ENCODE results near the gene CAMTA1.

The CAMTA1 gene

GRCh38 chr1:7281821-7282220 lies 496.6 kb downstream of the CAMTA1 start:
- DNase-seq (ENCODE audit: low read depth), result no peak
- no peak overlapping the region for H3K4me3 ChIP-seq (ENCODE audit: low read depth, low read length)
- no peak for TF ChIP-seq CTCF (IDR thresholded peaks at IDR 0.05; ENCODE audit: insufficient read depth, low read depth, low read length, missing control alignments)

- no peak for TF ChIP-seq CTCF (IDR thresholded peaks at IDR 0.05; ENCODE audit: insufficient read depth, low read depth, low read length, missing control alignments)
- no peak overlapping the region for H3K4me3 ChIP-seq (ENCODE audit: low read depth, low read length)
- DNase-seq (ENCODE audit: low read depth), result no peak
These were observed 499.7 kb downstream of the CAMTA1 start for GRCh38 chr1:7284839-7285435.

GRCh38 chr1:7285856-7286454 lies 500.7 kb downstream of the CAMTA1 start:
- H3K4me3 ChIP-seq (ENCODE audit: low read depth, low read length), result no peak overlapping the region
- no peak for TF ChIP-seq CTCF (IDR thresholded peaks at IDR 0.05; ENCODE audit: insufficient read depth, low read depth, low read length, missing control alignments)
- no peak for DNase-seq (ENCODE audit: low read depth)

GRCh38 chr1:7287013-7287412 lies 501.8 kb downstream of the CAMTA1 start:
- TF ChIP-seq CTCF (IDR thresholded peaks at IDR 0.05; ENCODE audit: insufficient read depth, low read depth, low read length, missing control alignments), result no peak
- no peak for DNase-seq (ENCODE audit: low read depth)

GRCh38 chr1:7288992-7289391 lies 503.7 kb downstream of the CAMTA1 start:
- no peak overlapping the region for H3K4me3 ChIP-seq (ENCODE audit: low read depth, low read length)
- no peak for TF ChIP-seq CTCF (IDR thresholded peaks at IDR 0.05; ENCODE audit: insufficient read depth, low read depth, low read length, missing control alignments)
- DNase-seq (ENCODE audit: low read depth), result no peak

More at GRCh38 chr1:7287013-7287412, 501.8 kb downstream of the CAMTA1 start:
- no peak overlapping the region for H3K4me3 ChIP-seq (ENCODE audit: low read depth, low read length)

GRCh38 chr1:7289694-7290093 lies 504.4 kb downstream of the CAMTA1 start:
- DNase-seq (ENCODE audit: low read depth), result no peak
- TF ChIP-seq CTCF (IDR thresholded peaks at IDR 0.05; ENCODE audit: insufficient read depth, low read depth, low read length, missing control alignments), result no peak
- H3K4me3 ChIP-seq (ENCODE audit: low read depth, low read length), result no peak overlapping the region

Measured in GM12865 (cell line).